Uterus (tissue), 2 donors: ENCODE data around the gene FCGR1A.
"Not testable (repeated sequence)": the region's sequence is repeated elsewhere in the genome, so short reads cannot be mapped to it uniquely, and the experiment has no call there.

Experiments used
- CTCF ChIP-seq, 4 experiments: fragments of 200-600 bp in 2 of 4; fragments of 450-650 bp in 2 of 4; sonication (generic) in 2 of 4; IDR thresholded peaks; one replicate each; pipeline ENCODE4 v1.5.1; 2016 to 2019; ENCODE audit warnings: antibody characterized with exemption in 4 of 4, mild to moderate bottlenecking in 2 of 4, moderate library complexity in 1 of 4
- POLR2A ChIP-seq, 2 donors: fragments of 450-650 bp; IDR thresholded peaks; one replicate each; pipeline ENCODE4 v1.6.1; 2016; ENCODE audit warnings: antibody characterized with exemption in 2 of 2, mild to moderate bottlenecking in 1 of 2, moderate library complexity in 1 of 2

GRCh38 chr1:149801628-149802027, 19.1 kb downstream of the FCGR1A start:
- not testable (repeated sequence) for TF ChIP-seq CTCF, POLR2A (IDR thresholded peaks at IDR 0.05)
